A549 (cell line): ENCODE measurements around the gene EIF1AD. TPM values are rescaled to one million over a fixed set of nuclear protein-coding genes. Genes with fewer than 3 reads are reported as not detected.

Experiments
- ATAC-seq, 2 experiments: fragments of 200-7000 bp in 1 of 2; fragments of >200 bp in 1 of 2; cut with Nextera tagmentation in 1 of 2; cut with Tn5 transposase in 1 of 2; 3 replicates each; pipeline versions ENCODE4 v1.8.0 to v1.9.1; 2018 to 2020; ENCODE audit warnings: mild to moderate bottlenecking in 1 of 2, moderate library complexity in 1 of 2
- CTCF ChIA-PET: fragments of 300-600 bp; sonication (Branson Sonifier 250); formaldehyde crosslinking; extraction: SDS; loops from one replicate; lab custom pipeline; 2021; ENCODE audit warnings: antibody characterized with exemption, inconsistent platforms; lab: Yijun Ruan, JAX
- POLR2A ChIA-PET: fragments of 350-600 bp; formaldehyde crosslinking; extraction: SDS; loops from one replicate; lab custom pipeline; 2021; ENCODE audit warnings: antibody characterized with exemption, inconsistent platforms; lab: Yijun Ruan, JAX
- DNase-seq, 2 experiments: peaks; one replicate each; pipeline versions ENCODE4 v3.0.0 to v3.0.0-alpha.2; 2011 to 2016; ENCODE audit warnings: low read depth in 1 of 2, low spot score in 1 of 2
- FAIRE-seq: peaks from 2 replicates; lab custom pipeline; 2011; peaks lifted over from hg19 to GRCh38; lab: Jason Lieb, UNC
- H3K27ac ChIP-seq, 2 experiments: fragments of >200 bp; sonication (Bioruptor Twin); formaldehyde crosslinking; 3 replicates each; pipeline ENCODE4 v1.5.1; 2016 to 2017
- H3K4me1 ChIP-seq: fragments of >200 bp; sonication (Bioruptor Twin); formaldehyde crosslinking; 3 replicates; pipeline ENCODE4 v1.6.1; 2016
- H3K4me2 ChIP-seq: fragments of >200 bp; sonication (Bioruptor Twin); formaldehyde crosslinking; 3 replicates; pipeline ENCODE4 v1.6.1; 2016
- H3K4me3 ChIP-seq: fragments of >200 bp; sonication (Bioruptor Twin); formaldehyde crosslinking; 3 replicates; pipeline ENCODE4 v1.5.1; 2016
- H3K9me3 ChIP-seq: fragments of >200 bp; sonication (Bioruptor Twin); formaldehyde crosslinking; 3 replicates; pipeline ENCODE4 v1.6.1; 2016
- ATOH8 ChIP-seq: fragments of 250-450 bp; sonication (Bioruptor Pico); IDR thresholded peaks from 2 replicates; pipeline ENCODE4 v1.5.0; 2020; ENCODE audit warnings: low read depth, mild to moderate bottlenecking, moderate library complexity
- CEBPB ChIP-seq, 2 experiments: fragments of >200 bp in 1 of 2; sonication (Bioruptor Twin) in 1 of 2; formaldehyde crosslinking in 1 of 2; IDR thresholded peaks; 2 replicates each; pipeline ENCODE4 v1.6.1; 2012 to 2016
- CHD4 ChIP-seq: fragments of 200-600 bp; sonication (generic); IDR thresholded peaks from 2 replicates; pipeline ENCODE4 v1.6.1; 2016; ENCODE audit warnings: antibody characterized with exemption, mild to moderate bottlenecking, borderline replicate concordance
- FOSL2 ChIP-seq, 2 experiments: fragments of 450-650 bp in 1 of 2; fragments of >200 bp in 1 of 2; sonication (Bioruptor Twin) in 1 of 2; formaldehyde crosslinking; IDR thresholded peaks; 2 replicates each; pipeline versions ENCODE4 v1.5.0 to v1.6.1; 2016 to 2020; ENCODE audit warnings: mild to moderate bottlenecking in 1 of 2, moderate library complexity in 1 of 2
- HEYL ChIP-seq: fragments of 250-450 bp; sonication (Bioruptor Pico); IDR thresholded peaks from 2 replicates; pipeline ENCODE4 v1.8.0; 2021; ENCODE audit warnings: mild to moderate bottlenecking, moderate library complexity
- HOXA7 ChIP-seq: fragments of 250-450 bp; sonication (Bioruptor Pico); IDR thresholded peaks from 2 replicates; pipeline ENCODE4 v1.5.0; 2020; ENCODE audit warnings: mild to moderate bottlenecking, moderate library complexity
- HOXB13 ChIP-seq: fragments of 250-450 bp; sonication (Bioruptor Pico); IDR thresholded peaks from 2 replicates; pipeline ENCODE4 v1.5.0; 2020; ENCODE audit warnings: low read depth, mild to moderate bottlenecking, moderate library complexity
- HOXB5 ChIP-seq: fragments of 250-450 bp; sonication (Bioruptor Pico); IDR thresholded peaks from 2 replicates; pipeline ENCODE4 v1.5.0; 2020; ENCODE audit warnings: mild to moderate bottlenecking, moderate library complexity
- JUN ChIP-seq, 2 experiments: fragments of >200 bp; sonication (Bioruptor Twin); formaldehyde crosslinking; IDR thresholded peaks; 2 replicates in 1 of 2; 3 replicates in 1 of 2; pipeline ENCODE4 v1.6.1; 2016 to 2017
- KDM1A ChIP-seq: fragments of 200-600 bp; sonication (generic); IDR thresholded peaks from 2 replicates; pipeline ENCODE4 v1.6.1; 2016; ENCODE audit warnings: low read depth, mild to moderate bottlenecking
- MAFK ChIP-seq: fragments of 450-650 bp; IDR thresholded peaks from 2 replicates; pipeline ENCODE4 v1.6.1; 2014; ENCODE audit not compliant: partially characterized antibody
- MAZ ChIP-seq: fragments of 150-350 bp; IDR thresholded peaks from 2 replicates; pipeline ENCODE4 v1.6.1; 2014; ENCODE audit warnings: antibody characterized with exemption, low read depth, low read length, borderline replicate concordance
- NR3C1 ChIP-seq: fragments of >200 bp; sonication (Bioruptor Twin); formaldehyde crosslinking; IDR thresholded peaks from 3 replicates; pipeline ENCODE4 v1.6.1; 2017
- PHF8 ChIP-seq: fragments of 200-600 bp; sonication (generic); IDR thresholded peaks from 2 replicates; pipeline ENCODE4 v1.6.1; 2016; ENCODE audit warnings: low read depth, mild to moderate bottlenecking, antibody characterized with exemption, moderate library complexity, borderline replicate concordance
- POLR2A ChIP-seq: IDR thresholded peaks from 2 replicates; pipeline ENCODE4 v1.6.1; 2012; ENCODE audit warnings: mild to moderate bottlenecking, low read length
- RNF2 ChIP-seq: fragments of 200-600 bp; sonication (generic); IDR thresholded peaks from 2 replicates; pipeline ENCODE4 v1.6.1; 2016; ENCODE audit warnings: low read depth, mild to moderate bottlenecking, antibody characterized with exemption, moderate library complexity, borderline replicate concordance
- ZC3H11A ChIP-seq: fragments of 450-650 bp; IDR thresholded peaks from 2 replicates; pipeline ENCODE4 v1.6.1; 2014; ENCODE audit warnings: antibody characterized with exemption, mild to moderate bottlenecking
- WGBS: methylation state at CpG from one replicate; pipeline ENCODE4 v1.1.6; 2017; ENCODE audit errors: missing lambda C conversion rate; 5-methylcytosine and 5-hydroxymethylcytosine counted together
- polyA plus RNA-seq, 4 experiments: library from polyadenylated mRNA; depleted of rRNA in 3 of 4; stranded (reverse); fragments of >200 nt; fragmentation: RNase III in 1 of 4; extraction: RNeasy Plus Mini Kit Qiagen cat#74134 plus additional on column Dnase treatment in 1 of 4; gene quantifications; 2 replicates in 3 of 4; 3 replicates in 1 of 4; pipeline ENCODE4 v1.2.3, GENCODE V29; 2011 to 2017
- TF ChIP-seq, protein P1 (sequence below): fragments of 200-600 bp; sonication (generic); IDR thresholded peaks from 2 replicates; pipeline ENCODE4 v1.6.1; 2016; ENCODE audit warnings: antibody characterized with exemption, mild to moderate bottlenecking, moderate library complexity

The EIF1AD gene
- polyA plus RNA-seq, 2 of the 4 experiments (the other 2 are of a cell fraction): 38.6 to 41.0 TPM

- TF ChIP-seq CEBPB (IDR thresholded peaks at IDR 0.05) (no peak), MAFK (no peak)
Observed at GRCh38 chr11:65960824-65961266, 41.1 kb downstream of the EIF1AD start (continued).

- Histone ChIP-seq H3K4me1 (peaks cover 12% of the 10 kb centered on the region; the same call in 2 of the 3 replicates), H3K4me2 (no peak overlapping the region), H3K9me3 (no peaks in the 10 kb centered on the region), H3K27ac (no peak overlapping the region), H3K4me3 (no peak overlapping the region)
- ChIA-PET POLR2A (interaction anchor here (1.1 kb wide), 1 partner anchor 68 kb away, joined by 3 read pairs; the partner anchor contains the start of gene CCDC85B), CTCF (interaction anchor here (0.7 to 3.3 kb wide), 5 partner anchors 12 to 74 kb away, joined by 3 to 25 read pairs (median 6); partner anchors contain the start of genes CCDC85B and FIBP)
- 87% methylated on average over 17 of the region's 17 CpGs for WGBS
- TF ChIP-seq HEYL (CRISPR knock-in tag) (no peak), CEBPB (IDR thresholded peaks at IDR 0.05) (no peak), CHD4 (no peak), POLR2A (no peak), NR3C1 (no peak), FOSL2 (IDR thresholded peaks at IDR 0.05) (no peak), FOSL2 (CRISPR knock-in tag; IDR thresholded peaks at IDR 0.05) (no peak), HOXB13 (CRISPR knock-in tag) (no peak), PHF8 (no peak)
- ATAC-seq (no peak), FAIRE-seq (no peak), DNase-seq (no peak)
Observed at GRCh38 chr11:65958774-65959420, 43.1 kb downstream of the EIF1AD start.

GRCh38 chr11:65958291-65958690 lies 43.7 kb downstream of the EIF1AD start:
- H3K4me3 ChIP-seq: no peak overlapping the region
- no peak overlapping the region for H3K27ac ChIP-seq
- no peaks in the 10 kb centered on the region for H3K9me3 ChIP-seq
- ChIA-PET CTCF (interaction anchor here (1.5 to 3.3 kb wide), 3 partner anchors 34 to 73 kb away, joined by 6 to 25 read pairs (median 21); partner anchors contain the start of genes CCDC85B and FIBP), POLR2A (no interaction called here)
- WGBS: 65% methylated on average over 4 of the region's 4 CpGs
- TF ChIP-seq NR3C1 (no peak), JUN (IDR thresholded peaks at IDR 0.05) (no peak), RNF2 (no peak), MAZ (no peak), ZC3H11A (no peak), FOSL2 (IDR thresholded peaks at IDR 0.05) (no peak), FOSL2 (CRISPR knock-in tag; IDR thresholded peaks at IDR 0.05) (no peak), HOXB5 (CRISPR knock-in tag) (no peak), HOXA7 (no peak), KDM1A (no peak), ATOH8 (CRISPR knock-in tag) (no peak)
- TF ChIP-seq, protein P1, sequence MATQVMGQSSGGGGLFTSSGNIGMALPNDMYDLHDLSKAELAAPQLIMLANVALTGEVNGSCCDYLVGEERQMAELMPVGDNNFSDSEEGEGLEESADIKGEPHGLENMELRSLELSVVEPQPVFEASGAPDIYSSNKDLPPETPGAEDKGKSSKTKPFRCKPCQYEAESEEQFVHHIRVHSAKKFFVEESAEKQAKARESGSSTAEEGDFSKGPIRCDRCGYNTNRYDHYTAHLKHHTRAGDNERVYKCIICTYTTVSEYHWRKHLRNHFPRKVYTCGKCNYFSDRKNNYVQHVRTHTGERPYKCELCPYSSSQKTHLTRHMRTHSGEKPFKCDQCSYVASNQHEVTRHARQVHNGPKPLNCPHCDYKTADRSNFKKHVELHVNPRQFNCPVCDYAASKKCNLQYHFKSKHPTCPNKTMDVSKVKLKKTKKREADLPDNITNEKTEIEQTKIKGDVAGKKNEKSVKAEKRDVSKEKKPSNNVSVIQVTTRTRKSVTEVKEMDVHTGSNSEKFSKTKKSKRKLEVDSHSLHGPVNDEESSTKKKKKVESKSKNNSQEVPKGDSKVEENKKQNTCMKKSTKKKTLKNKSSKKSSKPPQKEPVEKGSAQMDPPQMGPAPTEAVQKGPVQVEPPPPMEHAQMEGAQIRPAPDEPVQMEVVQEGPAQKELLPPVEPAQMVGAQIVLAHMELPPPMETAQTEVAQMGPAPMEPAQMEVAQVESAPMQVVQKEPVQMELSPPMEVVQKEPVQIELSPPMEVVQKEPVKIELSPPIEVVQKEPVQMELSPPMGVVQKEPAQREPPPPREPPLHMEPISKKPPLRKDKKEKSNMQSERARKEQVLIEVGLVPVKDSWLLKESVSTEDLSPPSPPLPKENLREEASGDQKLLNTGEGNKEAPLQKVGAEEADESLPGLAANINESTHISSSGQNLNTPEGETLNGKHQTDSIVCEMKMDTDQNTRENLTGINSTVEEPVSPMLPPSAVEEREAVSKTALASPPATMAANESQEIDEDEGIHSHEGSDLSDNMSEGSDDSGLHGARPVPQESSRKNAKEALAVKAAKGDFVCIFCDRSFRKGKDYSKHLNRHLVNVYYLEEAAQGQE: no peak
- ATAC-seq (no peak), FAIRE-seq (no peak), DNase-seq (no peak)
- H3K4me1 ChIP-seq: peaks cover 8% of the 10 kb centered on the region; the same call in 2 of the 3 replicates
- no peak overlapping the region for H3K4me2 ChIP-seq
